Measurements from ENCODE around the gene KRT8.

- TF ChIP-seq CTCF (IDR thresholded peaks at IDR 0.05) = no peak
- TF ChIP-seq POLR2A (IDR thresholded peaks at IDR 0.05) = no peak
Measured at GRCh38 chr12:52918351-52918750, 13.5 kb upstream of the KRT8 start.

Data from prostate gland (tissue), 2 donors.